ENCODE results near the gene LRRC74B.

The LRRC74B gene

GRCh38 chr22:21101877-21102638 lies 56.3 kb downstream of the LRRC74B start:
- Histone ChIP-seq H3K27ac (no peak overlapping the region), H3K36me3 (no peaks in the 10 kb centered on the region), H3K27me3 (no peaks in the 10 kb centered on the region), H4K20me1 (no peaks in the 10 kb centered on the region), H3K9ac (no peak overlapping the region), H3K9me3 (replicated peaks in 1 of 11) (no peaks in the 10 kb centered on the region), H3K4me3 (no peak overlapping the region), H3K4me1 (peaks cover 0 to 31% (median 22%) of the 10 kb centered on the region in 10 experiments; a peak in 15 of 20 replicates), H3K4me2 (peak overlapping the region in 8 of 11 experiments; percentile 8 to 61 (median 40); a peak in 13 of 22 replicates)
- TF ChIP-seq Cebpa-rat (IDR thresholded peaks at IDR 0.05) = no peak

- no peaks in the 10 kb centered on the region for H3K36me3 ChIP-seq
- no peak for TF ChIP-seq Cebpa-rat (IDR thresholded peaks at IDR 0.05)
- H3K4me3 ChIP-seq = no peak overlapping the region
Observed at GRCh38 chr22:21102659-21103267, 57.0 kb downstream of the LRRC74B start.

GRCh38 chr22:21103633-21104032 lies 57.9 kb downstream of the LRRC74B start:
- TF ChIP-seq Cebpa-rat (IDR thresholded peaks at IDR 0.05) = no peak

More at GRCh38 chr22:21102659-21103267, 57.0 kb downstream of the LRRC74B start:
- Histone ChIP-seq H3K4me2 (peak overlapping the region in 6 of 11 experiments; percentile 9 to 61 (median 42); a peak in 9 of 22 replicates), H3K4me1 (peaks cover 0 to 31% (median 22%) of the 10 kb centered on the region in 10 experiments; a peak in 15 of 20 replicates), H3K9ac (no peak overlapping the region), H4K20me1 (no peaks in the 10 kb centered on the region), H3K27ac (no peak overlapping the region), H3K27me3 (no peaks in the 10 kb centered on the region), H3K9me3 (replicated peaks in 1 of 11) (peaks cover 0 to 4% (median 1%) of the 10 kb centered on the region in 11 experiments; a peak in 14 of 22 replicates)

GRCh38 chr22:21104126-21104691 lies 58.5 kb downstream of the LRRC74B start:
- Histone ChIP-seq H3K4me1 (peaks cover 0 to 31% (median 22%) of the 10 kb centered on the region in 10 experiments; a peak in 15 of 20 replicates), H3K9ac (no peak overlapping the region), H3K4me2 (no peak overlapping the region), H3K4me3 (no peak overlapping the region), H3K27ac (no peak overlapping the region), H3K27me3 (no peaks in the 10 kb centered on the region), H3K9me3 (replicated peaks in 1 of 11) (peaks cover 14 to 18% (median 16%) of the 10 kb centered on the region in 11 experiments), H3K36me3 (no peaks in the 10 kb centered on the region), H4K20me1 (no peaks in the 10 kb centered on the region)
- TF ChIP-seq Cebpa-rat (IDR thresholded peaks at IDR 0.05) = no peak

More at GRCh38 chr22:21103633-21104032, 57.9 kb downstream of the LRRC74B start:
- Histone ChIP-seq H3K27ac (no peak overlapping the region), H3K4me2 (no peak overlapping the region), H3K9ac (no peak overlapping the region), H4K20me1 (no peaks in the 10 kb centered on the region), H3K27me3 (no peaks in the 10 kb centered on the region), H3K9me3 (replicated peaks in 1 of 11) (peaks cover 9 to 12% (median 10%) of the 10 kb centered on the region in 11 experiments), H3K4me1 (peaks cover 0 to 31% (median 22%) of the 10 kb centered on the region in 10 experiments; a peak in 15 of 20 replicates), H3K36me3 (no peaks in the 10 kb centered on the region), H3K4me3 (no peak overlapping the region)

GRCh38 chr22:21105294-21105693 lies 59.5 kb downstream of the LRRC74B start:
- H3K4me3 ChIP-seq = no peak overlapping the region
- no peak for TF ChIP-seq Cebpa-rat (IDR thresholded peaks at IDR 0.05)
- H3K27ac ChIP-seq = no peak overlapping the region
- no peak overlapping the region for H3K4me2 ChIP-seq
- no peaks in the 10 kb centered on the region for H3K36me3 ChIP-seq
- no peaks in the 10 kb centered on the region for H4K20me1 ChIP-seq
- peaks cover 15 to 23% (median 19%) of the 10 kb centered on the region in 11 experiments for H3K9me3 ChIP-seq (replicated peaks in 1 of 11)
- no peaks in the 10 kb centered on the region for H3K27me3 ChIP-seq
- H3K4me1 ChIP-seq = peaks cover 0 to 27% (median 22%) of the 10 kb centered on the region in 10 experiments; a peak in 15 of 20 replicates
- H3K9ac ChIP-seq = no peak overlapping the region

GRCh38 chr22:21106000-21106399 lies 60.3 kb downstream of the LRRC74B start:
- no peaks in the 10 kb centered on the region for H4K20me1 ChIP-seq
- no peak overlapping the region for H3K4me3 ChIP-seq
- peaks cover 0 to 20% (median 16%) of the 10 kb centered on the region in 10 experiments; a peak in 15 of 20 replicates for H3K4me1 ChIP-seq
- H3K27me3 ChIP-seq = no peaks in the 10 kb centered on the region
- H3K4me2 ChIP-seq = no peak overlapping the region
- H3K36me3 ChIP-seq = no peaks in the 10 kb centered on the region
- peaks cover 15 to 23% (median 19%) of the 10 kb centered on the region in 11 experiments for H3K9me3 ChIP-seq (replicated peaks in 1 of 11)
- no peak overlapping the region for H3K27ac ChIP-seq
- no peak overlapping the region for H3K9ac ChIP-seq
- no peak for TF ChIP-seq Cebpa-rat (IDR thresholded peaks at IDR 0.05)

GRCh38 chr22:21108379-21109115 lies 62.8 kb downstream of the LRRC74B start:
- no peaks in the 10 kb centered on the region for H3K4me1 ChIP-seq
- no peak overlapping the region for H3K27ac ChIP-seq
- no peak overlapping the region for H3K4me2 ChIP-seq
- no peak overlapping the region for H3K4me3 ChIP-seq
- peaks cover 15 to 23% (median 19%) of the 10 kb centered on the region in 11 experiments for H3K9me3 ChIP-seq (replicated peaks in 1 of 11)
- TF ChIP-seq Cebpa-rat (IDR thresholded peaks at IDR 0.05) = no peak
- H3K36me3 ChIP-seq = no peaks in the 10 kb centered on the region
- H3K9ac ChIP-seq = no peak overlapping the region
- no peaks in the 10 kb centered on the region for H4K20me1 ChIP-seq
- H3K27me3 ChIP-seq = no peaks in the 10 kb centered on the region
